Astrocyte (in vitro differentiated cells and primary cell): ENCODE data around the gene POU6F2. TPM values are rescaled to one million over a fixed set of nuclear protein-coding genes. Genes with fewer than 3 reads are reported as not detected.

Experiments used
- DNase-seq: peaks from one replicate; pipeline ENCODE4 v3.0.0-alpha.2; 2010; ENCODE audit warnings: low read depth
- FAIRE-seq: peaks from 2 replicates; lab custom pipeline; 2011; peaks lifted over from hg19 to GRCh38; lab: Jason Lieb, UNC
- H2AFZ ChIP-seq: 2 replicates; pipeline ENCODE4 v1.6.0; 2012; ENCODE audit warnings: low read depth, low read length, inconsistent platforms
- H3K27ac ChIP-seq: 2 replicates; pipeline ENCODE4 v1.5.1; 2011; ENCODE audit warnings: low read depth, low read length, inconsistent platforms
- H3K27me3 ChIP-seq: 2 replicates; pipeline ENCODE4 v1.6.0; 2011; ENCODE audit warnings: low read length, inconsistent platforms; ENCODE audit not compliant: insufficient read depth
- H3K36me3 ChIP-seq: 2 replicates; pipeline ENCODE4 v1.5.1; 2011; ENCODE audit warnings: low read length, inconsistent platforms; ENCODE audit not compliant: insufficient read depth
- H3K4me1 ChIP-seq: 2 replicates; pipeline ENCODE4 v1.5.1; 2011; ENCODE audit warnings: low read length, inconsistent platforms; ENCODE audit not compliant: insufficient read depth
- H3K4me2 ChIP-seq: 2 replicates; pipeline ENCODE4 v1.6.0; 2012; ENCODE audit warnings: low read length, inconsistent platforms
- H3K4me3 ChIP-seq: 2 replicates; pipeline ENCODE4 v1.5.1; 2011; ENCODE audit warnings: low read depth, mild to moderate bottlenecking, low read length, inconsistent platforms; ENCODE audit not compliant: insufficient read depth
- H3K79me2 ChIP-seq: 2 replicates; pipeline ENCODE4 v1.6.0; 2012; ENCODE audit warnings: mild to moderate bottlenecking, low read length, inconsistent platforms; ENCODE audit not compliant: insufficient read depth
- H3K9ac ChIP-seq: 2 replicates; pipeline ENCODE4 v1.6.0; 2012; ENCODE audit warnings: mild to moderate bottlenecking, low read length, inconsistent platforms
- H3K9me3 ChIP-seq: 2 replicates; pipeline ENCODE4 v1.5.1; 2012; ENCODE audit warnings: low read depth, mild to moderate bottlenecking, low read length, inconsistent platforms; ENCODE audit not compliant: insufficient read depth
- H4K20me1 ChIP-seq: 2 replicates; pipeline ENCODE4 v1.6.0; 2012; ENCODE audit warnings: low read length, inconsistent platforms; ENCODE audit not compliant: insufficient read depth
- H3K27ac Mint-ChIP-seq: one replicate; pipeline ENCODE4 v1.8.0; 2021; ENCODE audit warnings: mild to moderate bottlenecking, mixed read lengths; ENCODE audit not compliant: unreplicated experiment
- H3K27me3 Mint-ChIP-seq: one replicate; pipeline ENCODE4 v1.8.0; 2021; ENCODE audit warnings: low read depth, mixed read lengths; ENCODE audit not compliant: unreplicated experiment
- H3K36me3 Mint-ChIP-seq: one replicate; pipeline ENCODE4 v1.8.0; 2021; ENCODE audit warnings: low read depth, mixed read lengths; ENCODE audit not compliant: unreplicated experiment
- H3K4me1 Mint-ChIP-seq: one replicate; pipeline ENCODE4 v1.8.0; 2021; ENCODE audit warnings: low read depth, mixed read lengths; ENCODE audit not compliant: unreplicated experiment
- H3K4me3 Mint-ChIP-seq: one replicate; pipeline ENCODE4 v1.8.0; 2021; ENCODE audit warnings: mild to moderate bottlenecking, moderate library complexity, mixed read lengths; ENCODE audit not compliant: unreplicated experiment
- H3K9me3 Mint-ChIP-seq: one replicate; pipeline ENCODE4 v1.8.0; 2021; ENCODE audit warnings: mild to moderate bottlenecking, mixed read lengths; ENCODE audit not compliant: unreplicated experiment
- CTCF ChIP-seq: IDR thresholded peaks from 2 replicates; pipeline ENCODE4 v1.5.1; 2011; ENCODE audit warnings: low read depth, mild to moderate bottlenecking, inconsistent platforms, low read length, moderate library complexity; ENCODE audit not compliant: insufficient read depth
- EZH2 ChIP-seq: IDR thresholded peaks from 2 replicates; pipeline ENCODE4 v1.6.1; 2012; ENCODE audit warnings: mild to moderate bottlenecking, low read length, inconsistent platforms; ENCODE audit not compliant: insufficient read depth
- total RNA-seq: library from RNA; stranded (reverse); gene quantifications from 2 replicates; pipeline ENCODE4 v1.2.1, GENCODE V29; 2021

Gene POU6F2
- total RNA-seq, 1 donor from 2014 or later = 0.45 TPM

GRCh38 chr7:39044489-39044888, 66.8 kb downstream of the POU6F2 start:
- Histone ChIP-seq H3K9me3 (no peaks in the 10 kb centered on the region), H3K4me1 (no peaks in the 10 kb centered on the region), H3K27ac (no peak overlapping the region), H2AFZ (no peak overlapping the region), H3K4me3 (no peak overlapping the region), H3K27me3 (no peaks in the 10 kb centered on the region), H4K20me1 (no peaks in the 10 kb centered on the region), H3K9ac (no peak overlapping the region), H3K79me2 (no peaks in the 10 kb centered on the region), H3K36me3 (no peaks in the 10 kb centered on the region), H3K4me2 (no peak overlapping the region)
- H3K27ac Mint-ChIP-seq = no peak overlapping the region
- peaks cover 3% of the 10 kb centered on the region for H3K9me3 Mint-ChIP-seq
- no peaks in the 10 kb centered on the region for H3K36me3 Mint-ChIP-seq
- DNase-seq = no peak
- H3K27me3 Mint-ChIP-seq = no peaks in the 10 kb centered on the region
- H3K4me1 Mint-ChIP-seq = no peaks in the 10 kb centered on the region
- no peak for FAIRE-seq
- H3K4me3 Mint-ChIP-seq = no peak overlapping the region
- TF ChIP-seq EZH2 (no peak), CTCF (no peak)

GRCh38 chr7:39045231-39045630, 67.5 kb downstream of the POU6F2 start:
- H3K4me1 Mint-ChIP-seq = no peaks in the 10 kb centered on the region
- no peaks in the 10 kb centered on the region for H3K9me3 ChIP-seq
- FAIRE-seq = peak; percentile 41
- no peak overlapping the region for H3K4me3 ChIP-seq
- no peak overlapping the region for H3K4me2 ChIP-seq
- no peak overlapping the region for H3K9ac ChIP-seq
- H3K27ac ChIP-seq = no peak overlapping the region
- H3K36me3 Mint-ChIP-seq = no peaks in the 10 kb centered on the region
- no peaks in the 10 kb centered on the region for H3K36me3 ChIP-seq
- H3K79me2 ChIP-seq = no peaks in the 10 kb centered on the region
- TF ChIP-seq CTCF (no peak), EZH2 (no peak)
- no peak overlapping the region for H2AFZ ChIP-seq
- no peaks in the 10 kb centered on the region for H4K20me1 ChIP-seq
- DNase-seq = no peak
- H3K4me1 ChIP-seq = no peaks in the 10 kb centered on the region
- H3K4me3 Mint-ChIP-seq = no peak overlapping the region
- no peaks in the 10 kb centered on the region for H3K27me3 Mint-ChIP-seq
- no peaks in the 10 kb centered on the region for H3K27me3 ChIP-seq
- peaks cover 3% of the 10 kb centered on the region for H3K9me3 Mint-ChIP-seq
- H3K27ac Mint-ChIP-seq = no peak overlapping the region

- H3K9me3 Mint-ChIP-seq = peaks cover 3% of the 10 kb centered on the region
- DNase-seq (no peak), FAIRE-seq (no peak)
- Histone ChIP-seq H3K79me2 (no peaks in the 10 kb centered on the region), H3K4me1 (no peaks in the 10 kb centered on the region), H3K27ac (no peak overlapping the region), H3K9me3 (no peaks in the 10 kb centered on the region), H3K9ac (no peak overlapping the region), H3K4me2 (no peak overlapping the region), H4K20me1 (no peaks in the 10 kb centered on the region), H3K36me3 (no peaks in the 10 kb centered on the region), H2AFZ (no peak overlapping the region), H3K4me3 (no peak overlapping the region), H3K27me3 (no peaks in the 10 kb centered on the region)
- no peaks in the 10 kb centered on the region for H3K27me3 Mint-ChIP-seq
- TF ChIP-seq EZH2 (no peak), CTCF (no peak)
- H3K4me3 Mint-ChIP-seq = no peak overlapping the region
- no peaks in the 10 kb centered on the region for H3K36me3 Mint-ChIP-seq
- H3K4me1 Mint-ChIP-seq = peaks cover 7% of the 10 kb centered on the region
- no peak overlapping the region for H3K27ac Mint-ChIP-seq
Measured at GRCh38 chr7:39051279-39051678, 73.6 kb downstream of the POU6F2 start.
